Right atrium auricular region (tissue), 2 donors: ENCODE measurements around the gene DSTYK. TPM values are rescaled to one million over a fixed set of nuclear protein-coding genes. Genes with fewer than 3 reads are reported as not detected.

ENCODE experiments used
- DNase-seq: peaks from one replicate; pipeline ENCODE4 v3.0.0-alpha.2; 2019; ENCODE audit warnings: low spot score
- H3K27ac ChIP-seq, 2 donors: fragments of 200-600 bp; sonication (generic); 1 replicate in 1 of 2; 2 replicates in 1 of 2; pipeline ENCODE4 v1.5.1; 2016 to 2019
- H3K27me3 ChIP-seq, 2 donors: fragments of 200-600 bp; sonication (generic); one replicate each; pipeline versions ENCODE4 v1.5.1 to v1.6.0; 2017 to 2019
- H3K36me3 ChIP-seq: fragments of 200-600 bp; sonication (generic); one replicate; pipeline ENCODE4 v1.5.1; 2016
- H3K4me1 ChIP-seq, 2 donors: fragments of 200-600 bp; sonication (generic); one replicate each; pipeline versions ENCODE4 v1.5.1 to v1.6.0; 2017 to 2019
- H3K4me3 ChIP-seq, 2 donors: fragments of 200-600 bp; sonication (generic); 1 replicate in 1 of 2; 2 replicates in 1 of 2; pipeline ENCODE4 v1.5.1; 2017 to 2019; ENCODE audit warnings: mild to moderate bottlenecking in 1 of 2, moderate library complexity in 1 of 2
- H3K9me3 ChIP-seq, 2 donors: fragments of 200-600 bp; sonication (generic); one replicate each; pipeline ENCODE4 v1.5.1; 2019
- total RNA-seq, 2 donors: library from RNA; depleted of rRNA; stranded (reverse); fragments of >200 nt; gene quantifications; one replicate each; pipeline ENCODE4 v1.1.0, GENCODE V29; 2016
- TF ChIP-seq, protein P1 (sequence below), 2 donors: fragments of 200-600 bp; sonication (generic); IDR thresholded peaks; one replicate each; pipeline ENCODE4 v1.5.1; 2019; ENCODE audit warnings: antibody characterized with exemption in 2 of 2

DSTYK gene
- total RNA-seq, 2 donors from 2014 or later: 6.7 to 8.9 TPM

DNA sequence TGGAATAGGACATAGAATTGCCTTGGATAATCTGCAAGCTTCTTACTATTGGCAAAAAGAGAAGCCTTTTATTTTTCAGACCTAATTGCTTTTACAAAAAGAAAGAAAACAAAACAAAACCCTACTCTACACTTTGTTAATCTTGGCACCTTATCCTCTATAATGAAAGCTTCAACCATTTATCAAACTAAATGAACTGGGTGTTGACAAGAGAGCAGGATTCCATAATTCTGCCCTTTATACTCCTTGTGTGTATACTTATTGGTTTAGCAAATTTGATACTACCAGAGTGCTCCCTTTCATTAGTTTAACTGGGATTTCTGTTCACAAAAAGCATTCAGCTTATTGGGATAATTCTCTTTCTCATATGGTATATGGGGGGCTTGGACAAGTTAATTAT lies 13.2 kb upstream of the DSTYK start:
- TF ChIP-seq, protein P1, sequence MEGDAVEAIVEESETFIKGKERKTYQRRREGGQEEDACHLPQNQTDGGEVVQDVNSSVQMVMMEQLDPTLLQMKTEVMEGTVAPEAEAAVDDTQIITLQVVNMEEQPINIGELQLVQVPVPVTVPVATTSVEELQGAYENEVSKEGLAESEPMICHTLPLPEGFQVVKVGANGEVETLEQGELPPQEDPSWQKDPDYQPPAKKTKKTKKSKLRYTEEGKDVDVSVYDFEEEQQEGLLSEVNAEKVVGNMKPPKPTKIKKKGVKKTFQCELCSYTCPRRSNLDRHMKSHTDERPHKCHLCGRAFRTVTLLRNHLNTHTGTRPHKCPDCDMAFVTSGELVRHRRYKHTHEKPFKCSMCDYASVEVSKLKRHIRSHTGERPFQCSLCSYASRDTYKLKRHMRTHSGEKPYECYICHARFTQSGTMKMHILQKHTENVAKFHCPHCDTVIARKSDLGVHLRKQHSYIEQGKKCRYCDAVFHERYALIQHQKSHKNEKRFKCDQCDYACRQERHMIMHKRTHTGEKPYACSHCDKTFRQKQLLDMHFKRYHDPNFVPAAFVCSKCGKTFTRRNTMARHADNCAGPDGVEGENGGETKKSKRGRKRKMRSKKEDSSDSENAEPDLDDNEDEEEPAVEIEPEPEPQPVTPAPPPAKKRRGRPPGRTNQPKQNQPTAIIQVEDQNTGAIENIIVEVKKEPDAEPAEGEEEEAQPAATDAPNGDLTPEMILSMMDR (IDR thresholded peaks at IDR 0.05): no peak

GRCh38 chr1:205220421-205220820 lies 8.9 kb upstream of the DSTYK start:
- H3K36me3 ChIP-seq: no peaks in the 10 kb centered on the region

More for the DNA sequence above, 13.2 kb upstream of the DSTYK start:
- no peaks in the 10 kb centered on the region for H3K9me3 ChIP-seq
- no peak overlapping the region for H3K4me3 ChIP-seq
- no peak overlapping the region for H3K27ac ChIP-seq
- no peaks in the 10 kb centered on the region for H3K27me3 ChIP-seq
- DNase-seq: no peak
- H3K4me1 ChIP-seq: peaks cover 0 to 26% of the 10 kb centered on the region in 2 donors
- H3K36me3 ChIP-seq: no peaks in the 10 kb centered on the region

DNA sequence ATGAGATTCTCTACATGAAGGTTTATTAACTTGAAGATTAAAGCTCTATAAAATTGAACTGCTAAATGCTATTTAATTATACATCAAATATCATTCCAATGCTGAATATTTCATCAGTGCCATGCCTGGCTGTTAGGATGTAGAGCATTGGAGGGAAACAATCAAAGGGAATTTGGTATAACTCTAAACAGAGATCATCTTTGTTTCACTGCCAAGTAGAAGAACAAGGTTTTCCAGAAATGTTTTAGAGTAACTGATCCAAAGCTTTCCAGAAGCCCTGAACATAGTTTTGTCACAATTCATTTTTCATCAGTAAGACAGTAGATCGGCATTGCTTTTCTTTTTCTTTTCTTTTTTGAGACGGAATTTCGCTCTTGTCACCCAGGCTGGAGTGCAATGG lies 5.9 kb upstream of the DSTYK start:
- no peaks in the 10 kb centered on the region for H3K9me3 ChIP-seq
- H3K4me1 ChIP-seq: no peaks in the 10 kb centered on the region
- DNase-seq: no peak
- no peak overlapping the region for H3K4me3 ChIP-seq
- H3K36me3 ChIP-seq: no peaks in the 10 kb centered on the region
- no peaks in the 10 kb centered on the region for H3K27me3 ChIP-seq
- TF ChIP-seq, protein P1 (IDR thresholded peaks at IDR 0.05): no peak
- no peak overlapping the region for H3K27ac ChIP-seq

More at GRCh38 chr1:205220421-205220820, 8.9 kb upstream of the DSTYK start:
- no peaks in the 10 kb centered on the region for H3K27me3 ChIP-seq
- H3K4me3 ChIP-seq: no peak overlapping the region
- TF ChIP-seq, protein P1 (IDR thresholded peaks at IDR 0.05): no peak
- H3K27ac ChIP-seq: no peak overlapping the region
- DNase-seq: no peak
- no peaks in the 10 kb centered on the region for H3K4me1 ChIP-seq
- no peaks in the 10 kb centered on the region for H3K9me3 ChIP-seq

GRCh38 chr1:205216588-205216987 lies 5.1 kb upstream of the DSTYK start:
- TF ChIP-seq, protein P1 (IDR thresholded peaks at IDR 0.05): no peak

DNA sequence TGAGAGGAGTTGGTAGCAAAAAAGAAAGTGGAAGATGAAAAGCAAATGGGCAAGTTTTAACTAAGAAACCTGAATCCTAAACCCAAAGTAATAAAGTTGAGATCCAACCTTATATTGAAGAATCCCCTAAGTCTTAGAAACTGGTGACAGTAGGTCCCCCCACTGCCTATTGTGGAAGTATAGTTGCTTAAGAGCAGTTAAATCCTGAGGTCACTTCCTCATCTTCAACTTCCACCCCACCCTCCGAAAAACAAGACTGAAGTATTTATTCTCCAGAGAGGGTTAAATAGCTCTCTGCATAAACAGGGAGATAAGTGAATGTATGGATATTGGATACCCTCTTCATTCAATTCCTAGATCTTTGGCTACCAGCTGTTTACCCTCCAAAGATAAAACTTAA lies 3.3 kb upstream of the DSTYK start:
- Histone ChIP-seq H3K4me3 (no peak overlapping the region), H3K36me3 (no peaks in the 10 kb centered on the region), H3K4me1 (peaks cover 0 to 14% of the 10 kb centered on the region in 2 donors), H3K27me3 (no peaks in the 10 kb centered on the region), H3K27ac (no peak overlapping the region), H3K9me3 (no peaks in the 10 kb centered on the region)
- DNase-seq: no peak
- TF ChIP-seq, protein P1 (IDR thresholded peaks at IDR 0.05): no peak

More at GRCh38 chr1:205216588-205216987, 5.1 kb upstream of the DSTYK start:
- H3K4me3 ChIP-seq: no peak overlapping the region
- H3K4me1 ChIP-seq: peaks cover 0 to 5% of the 10 kb centered on the region in 2 donors
- H3K27me3 ChIP-seq: no peaks in the 10 kb centered on the region
- H3K36me3 ChIP-seq: no peaks in the 10 kb centered on the region
- H3K9me3 ChIP-seq: no peaks in the 10 kb centered on the region
- DNase-seq: no peak
- H3K27ac ChIP-seq: no peak overlapping the region
